Upper lobe of right lung (tissue), 1 donor: ENCODE data around the gene MINK1. TPM values are rescaled to one million over a fixed set of nuclear protein-coding genes. Genes with fewer than 3 reads are reported as not detected.
A peak's percentile ranks its signal among the peaks of the same experiment; 100 is the strongest.
"Not testable (repeated sequence)": the region's sequence is repeated elsewhere in the genome, so short reads cannot be mapped to it uniquely, and the experiment has no call there.

ENCODE experiments used
- ATAC-seq: fragments of 200-7000 bp; cut with Tn5 transposase; one replicate; pipeline ENCODE4 v1.9.1; 2020; ENCODE audit warnings: mild to moderate bottlenecking, moderate library complexity
- DNase-seq: peaks from one replicate; pipeline ENCODE4 v3.0.0-alpha.2; 2020
- H3K27ac ChIP-seq: fragments of 200-600 bp; one replicate; pipeline ENCODE4 v1.8.0; 2022
- H3K27me3 ChIP-seq: fragments of 200-600 bp; one replicate; pipeline ENCODE4 v1.8.0; 2022; ENCODE audit warnings: mild to moderate bottlenecking
- H3K36me3 ChIP-seq: fragments of 200-600 bp; one replicate; pipeline ENCODE4 v1.8.0; 2022
- H3K4me1 ChIP-seq: fragments of 200-600 bp; one replicate; pipeline ENCODE4 v1.8.0; 2022
- H3K4me3 ChIP-seq: fragments of 200-600 bp; one replicate; pipeline ENCODE4 v1.8.0; 2022; ENCODE audit warnings: mild to moderate bottlenecking
- H3K9me3 ChIP-seq: fragments of 200-600 bp; one replicate; pipeline ENCODE4 v1.8.0; 2022
- CTCF ChIP-seq: fragments of 200-600 bp; IDR thresholded peaks from one replicate; pipeline ENCODE4 v1.8.0; 2022; ENCODE audit warnings: antibody characterized with exemption
- intact Hi-C: fragments of 100-400 bp; cut with DNase I; formaldehyde crosslinking; loops from one replicate; pipeline ENCODE4 v1.11.0; 2022
- total RNA-seq: library from RNA; stranded (reverse); fragmentation: NEBNext Ultra II Directional; extraction: Animal tissue kit (Norgen Biotek cat#: 25700); gene quantifications from one replicate; pipeline ENCODE4 v1.2.1, GENCODE V29; 2021
- donor health status: DM: no; HTN: yes; CAD: no; lungs with severe emphysema.

The MINK1 gene
- total RNA-seq, 1 donor from 2014 or later: 121 TPM

GRCh38 chr17:4908301-4908700, 75.2 kb downstream of the MINK1 start:
- no peak for TF ChIP-seq CTCF
- H3K27me3 ChIP-seq: no peaks in the 10 kb centered on the region
- peak overlapping the region; percentile 55 for H3K27ac ChIP-seq
- no peaks in the 10 kb centered on the region for H3K9me3 ChIP-seq
- no peak overlapping the region for H3K4me3 ChIP-seq
- no peaks in the 10 kb centered on the region for H3K36me3 ChIP-seq
- intact Hi-C loops: loop anchor here (10.0 kb wide), 1 partner anchor 156 kb away; no protein-coding TSS in a partner anchor
- no peak for ATAC-seq
- peaks cover 5% of the 10 kb centered on the region for H3K4me1 ChIP-seq
- DNase-seq: no peak

GRCh38 chr17:4908711-4909496, 75.8 kb downstream of the MINK1 start:
- Histone ChIP-seq H3K27me3 (no peaks in the 10 kb centered on the region), H3K27ac (peak overlapping the region; percentile 81), H3K4me3 (no peak overlapping the region), H3K4me1 (peaks cover 5% of the 10 kb centered on the region), H3K9me3 (no peaks in the 10 kb centered on the region), H3K36me3 (no peaks in the 10 kb centered on the region)
- intact Hi-C loops: loop anchor here (10.0 kb wide), 1 partner anchor 156 kb away; no protein-coding TSS in a partner anchor
- ATAC-seq: peak; percentile 99
- peak; percentile 93 for DNase-seq
- peak; percentile 95 for TF ChIP-seq CTCF

- no peak overlapping the region for H3K27ac ChIP-seq
- peaks cover 5% of the 10 kb centered on the region for H3K4me1 ChIP-seq
- ATAC-seq: no peak
- no peaks in the 10 kb centered on the region for H3K27me3 ChIP-seq
- TF ChIP-seq CTCF: no peak
- no peak overlapping the region for H3K4me3 ChIP-seq
- intact Hi-C loops: no loop called here
- DNase-seq: no peak
- no peaks in the 10 kb centered on the region for H3K9me3 ChIP-seq
- H3K36me3 ChIP-seq: no peaks in the 10 kb centered on the region
These were observed 80.9 kb downstream of the MINK1 start for GRCh38 chr17:4913994-4914393.

- H3K4me3 ChIP-seq, DNase-seq, H3K4me1 ChIP-seq, ATAC-seq, H3K36me3 ChIP-seq, H3K9me3 ChIP-seq, H3K27me3 ChIP-seq, intact Hi-C loops, H3K27ac ChIP-seq: not testable (repeated sequence)
These were observed 81.4 kb downstream of the MINK1 start for GRCh38 chr17:4914551-4914950.

GRCh38 chr17:4919511-4920047, 86.4 kb downstream of the MINK1 start:
- no peaks in the 10 kb centered on the region for H3K27me3 ChIP-seq
- no peaks in the 10 kb centered on the region for H3K36me3 ChIP-seq
- H3K4me3 ChIP-seq: no peak overlapping the region
- ATAC-seq (no peak), DNase-seq (no peak)
- H3K9me3 ChIP-seq: no peaks in the 10 kb centered on the region
- H3K4me1 ChIP-seq: no peaks in the 10 kb centered on the region
- intact Hi-C loops: no loop called here
- no peak overlapping the region for H3K27ac ChIP-seq
- no peak for TF ChIP-seq CTCF

GRCh38 chr17:4920351-4921048, 87.4 kb downstream of the MINK1 start:
- Histone ChIP-seq H3K36me3 (no peaks in the 10 kb centered on the region), H3K4me3 (no peak overlapping the region), H3K27me3 (no peaks in the 10 kb centered on the region), H3K4me1 (no peaks in the 10 kb centered on the region), H3K9me3 (no peaks in the 10 kb centered on the region), H3K27ac (peak overlapping the region; percentile 2)
- ATAC-seq (peak; percentile 94), DNase-seq (peak; percentile 88)
- intact Hi-C loops: no loop called here
- no peak for TF ChIP-seq CTCF
